Endothelial cell (in vitro differentiated cells): Measurements from ENCODE around the gene RGS3. TPM values are rescaled to one million over a fixed set of nuclear protein-coding genes. Genes with fewer than 3 reads are reported as not detected.

ENCODE experiments used
- DNase-seq: peaks from one replicate; pipeline ENCODE4 v3.0.0; 2021; ENCODE audit warnings: low spot score
- H3K27ac Mint-ChIP-seq: one replicate; pipeline ENCODE4 v1.8.0; 2021; ENCODE audit warnings: mixed read lengths, inconsistent platforms; ENCODE audit not compliant: unreplicated experiment
- H3K27me3 Mint-ChIP-seq: one replicate; pipeline ENCODE4 v1.8.0; 2021; ENCODE audit warnings: mild to moderate bottlenecking, moderate library complexity, mixed read lengths, inconsistent platforms; ENCODE audit not compliant: unreplicated experiment
- H3K36me3 Mint-ChIP-seq: one replicate; pipeline ENCODE4 v1.8.0; 2021; ENCODE audit warnings: mild to moderate bottlenecking, low read depth, mixed read lengths, inconsistent platforms; ENCODE audit not compliant: unreplicated experiment
- H3K4me1 Mint-ChIP-seq: one replicate; pipeline ENCODE4 v1.8.0; 2021; ENCODE audit warnings: mild to moderate bottlenecking, mixed read lengths, inconsistent platforms; ENCODE audit not compliant: unreplicated experiment
- H3K4me3 Mint-ChIP-seq: one replicate; pipeline ENCODE4 v1.8.0; 2021; ENCODE audit warnings: mild to moderate bottlenecking, mixed read lengths, inconsistent platforms; ENCODE audit not compliant: unreplicated experiment
- H3K9me3 Mint-ChIP-seq: one replicate; pipeline ENCODE4 v1.8.0; 2021; ENCODE audit warnings: mixed read lengths, inconsistent platforms; ENCODE audit not compliant: unreplicated experiment
- CTCF ChIP-seq: fragments of 200-600 bp; sonication (generic); IDR thresholded peaks from one replicate; pipeline ENCODE4 v1.5.0; 2021; ENCODE audit warnings: antibody characterized with exemption; ENCODE audit not compliant: unreplicated experiment
- total RNA-seq: library from RNA; stranded (reverse); fragmentation: NEBNext Ultra II Directional; extraction: Animal tissue kit (Norgen Biotek cat#: 25700); gene quantifications from one replicate; pipeline ENCODE4 v1.2.1, GENCODE V29; 2021; ENCODE audit not compliant: unreplicated experiment

Gene RGS3
- total RNA-seq, 1 donor from 2014 or later = 474 TPM

GRCh38 chr9:113480612-113481011 lies 17.1 kb downstream of the RGS3 start:
- H3K4me3 Mint-ChIP-seq = no peak overlapping the region
- no peak for DNase-seq
- H3K27me3 Mint-ChIP-seq = peaks cover 6% of the 10 kb centered on the region
- peaks cover 13% of the 10 kb centered on the region for H3K4me1 Mint-ChIP-seq
- H3K27ac Mint-ChIP-seq = no peak overlapping the region
- TF ChIP-seq CTCF = no peak
- no peaks in the 10 kb centered on the region for H3K36me3 Mint-ChIP-seq
- H3K9me3 Mint-ChIP-seq = no peaks in the 10 kb centered on the region

GRCh38 chr9:113481176-113481787 lies 17.8 kb downstream of the RGS3 start:
- Mint-ChIP-seq H3K9me3 (no peaks in the 10 kb centered on the region), H3K27ac (no peak overlapping the region), H3K36me3 (peaks cover 2% of the 10 kb centered on the region), H3K4me3 (no peak overlapping the region), H3K27me3 (peaks cover 6% of the 10 kb centered on the region), H3K4me1 (peaks cover 13% of the 10 kb centered on the region)
- DNase-seq = no peak
- TF ChIP-seq CTCF = no peak

GRCh38 chr9:113482341-113482740 lies 18.8 kb downstream of the RGS3 start:
- peaks cover 2% of the 10 kb centered on the region for H3K36me3 Mint-ChIP-seq
- no peak for TF ChIP-seq CTCF
- H3K9me3 Mint-ChIP-seq = no peaks in the 10 kb centered on the region
- no peak overlapping the region for H3K4me3 Mint-ChIP-seq
- H3K4me1 Mint-ChIP-seq = peaks cover 11% of the 10 kb centered on the region
- peaks cover 5% of the 10 kb centered on the region for H3K27me3 Mint-ChIP-seq
- DNase-seq = no peak
- H3K27ac Mint-ChIP-seq = no peak overlapping the region

GRCh38 chr9:113482991-113483675 lies 19.6 kb downstream of the RGS3 start:
- Mint-ChIP-seq H3K27ac (no peak overlapping the region), H3K36me3 (peaks cover 2% of the 10 kb centered on the region), H3K4me3 (no peak overlapping the region), H3K9me3 (no peaks in the 10 kb centered on the region), H3K4me1 (peaks cover 8% of the 10 kb centered on the region), H3K27me3 (peaks cover 9% of the 10 kb centered on the region)
- no peak for TF ChIP-seq CTCF
- no peak for DNase-seq

GRCh38 chr9:113483676-113484257 lies 20.2 kb downstream of the RGS3 start:
- Mint-ChIP-seq H3K4me3 (no peak overlapping the region), H3K27ac (no peak overlapping the region), H3K9me3 (no peaks in the 10 kb centered on the region), H3K4me1 (peaks cover 6% of the 10 kb centered on the region), H3K36me3 (peaks cover 2% of the 10 kb centered on the region), H3K27me3 (peaks cover 9% of the 10 kb centered on the region)
- no peak for DNase-seq
- TF ChIP-seq CTCF = no peak
